ENCODE data around the gene SPACA1.

SPACA1 gene

GRCh38 chr6:88024696-88025095, 22.9 kb upstream of the SPACA1 start:
- WGBS, 2 experiments, result 90% methylated on average over 2 of the region's 2 CpGs
- H3K9me3 ChIP-seq (ENCODE audit: control insufficient read depth, low read length), result no peaks in the 10 kb centered on the region
- H3K36me3 ChIP-seq (ENCODE audit: control insufficient read depth, insufficient read depth, low read length), result no peaks in the 10 kb centered on the region
- no peaks in the 10 kb centered on the region for H3K27me3 ChIP-seq (ENCODE audit: control insufficient read depth, insufficient read depth, low read length, poor library complexity, severe bottlenecking)
- H3K27ac ChIP-seq (ENCODE audit: insufficient read depth, low read depth, low read length, poor library complexity, severe bottlenecking), result no peak overlapping the region
- H3K4me1 ChIP-seq (ENCODE audit: control insufficient read depth, insufficient read depth, low read length), result no peaks in the 10 kb centered on the region
- no peak overlapping the region for H3K4me3 ChIP-seq (ENCODE audit: insufficient read depth, low read depth, low read length)

DNA sequence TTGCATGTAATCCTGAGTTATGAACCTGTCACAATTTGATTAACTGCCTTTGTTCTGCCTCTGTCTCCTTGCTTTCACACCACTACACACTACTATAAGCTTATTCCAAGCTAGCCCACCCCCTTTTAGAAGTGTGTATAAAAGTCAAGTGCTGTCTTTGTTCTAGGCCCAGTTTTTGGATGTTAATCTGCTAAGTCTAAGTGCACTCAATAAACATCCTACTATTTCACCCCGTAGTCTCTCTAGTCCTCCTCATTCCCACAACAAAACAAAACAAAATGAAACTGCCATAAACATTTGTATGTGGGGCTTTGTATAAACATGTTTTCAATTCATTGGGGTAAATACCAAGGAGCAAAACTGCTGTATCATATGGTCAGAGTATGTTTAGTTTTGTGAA, 16.1 kb upstream of the SPACA1 start:
- no peaks in the 10 kb centered on the region for H3K4me1 ChIP-seq (ENCODE audit: control insufficient read depth, insufficient read depth, low read length)
- 67% methylated on average over 1 of the region's 1 CpG; no CpG with 5 or more reads in 1 of the 2 experiments for WGBS, 2 experiments
- H3K36me3 ChIP-seq (ENCODE audit: control insufficient read depth, insufficient read depth, low read length), result no peaks in the 10 kb centered on the region
- H3K9me3 ChIP-seq (ENCODE audit: control insufficient read depth, low read length), result peaks cover 2% of the 10 kb centered on the region
- no peaks in the 10 kb centered on the region for H3K27me3 ChIP-seq (ENCODE audit: control insufficient read depth, insufficient read depth, low read length, poor library complexity, severe bottlenecking)
- H3K27ac ChIP-seq (ENCODE audit: insufficient read depth, low read depth, low read length, poor library complexity, severe bottlenecking), result no peak overlapping the region
- H3K4me3 ChIP-seq (ENCODE audit: insufficient read depth, low read depth, low read length), result no peak overlapping the region

GRCh38 chr6:88044530-88044929, 3.1 kb upstream of the SPACA1 start:
- no peak overlapping the region for H3K4me3 ChIP-seq (ENCODE audit: insufficient read depth, low read depth, low read length)

GRCh38 chr6:88045521-88046136, 2.0 kb upstream of the SPACA1 start:
- WGBS, 2 experiments, result 81 to 90% methylated on average over 1 of the region's 1 CpG
- Histone ChIP-seq H3K27me3 (ENCODE audit: control insufficient read depth, insufficient read depth, low read length, poor library complexity, severe bottlenecking) (no peaks in the 10 kb centered on the region), H3K36me3 (ENCODE audit: control insufficient read depth, insufficient read depth, low read length) (no peaks in the 10 kb centered on the region), H3K9me3 (ENCODE audit: control insufficient read depth, low read length) (no peaks in the 10 kb centered on the region), H3K27ac (ENCODE audit: insufficient read depth, low read depth, low read length, poor library complexity, severe bottlenecking) (no peak overlapping the region), H3K4me1 (ENCODE audit: control insufficient read depth, insufficient read depth, low read length) (no peaks in the 10 kb centered on the region), H3K4me3 (ENCODE audit: insufficient read depth, low read depth, low read length) (no peak overlapping the region)

More at GRCh38 chr6:88044530-88044929, 3.1 kb upstream of the SPACA1 start:
- no peaks in the 10 kb centered on the region for H3K9me3 ChIP-seq (ENCODE audit: control insufficient read depth, low read length)
- H3K4me1 ChIP-seq (ENCODE audit: control insufficient read depth, insufficient read depth, low read length), result no peaks in the 10 kb centered on the region
- no peaks in the 10 kb centered on the region for H3K36me3 ChIP-seq (ENCODE audit: control insufficient read depth, insufficient read depth, low read length)
- H3K27me3 ChIP-seq (ENCODE audit: control insufficient read depth, insufficient read depth, low read length, poor library complexity, severe bottlenecking), result no peaks in the 10 kb centered on the region
- no peak overlapping the region for H3K27ac ChIP-seq (ENCODE audit: insufficient read depth, low read depth, low read length, poor library complexity, severe bottlenecking)

GRCh38 chr6:88048578-88048977, 937 bp downstream of the SPACA1 start:
- Histone ChIP-seq H3K27ac (ENCODE audit: insufficient read depth, low read depth, low read length, poor library complexity, severe bottlenecking) (no peak overlapping the region), H3K9me3 (ENCODE audit: control insufficient read depth, low read length) (no peaks in the 10 kb centered on the region), H3K36me3 (ENCODE audit: control insufficient read depth, insufficient read depth, low read length) (no peaks in the 10 kb centered on the region), H3K27me3 (ENCODE audit: control insufficient read depth, insufficient read depth, low read length, poor library complexity, severe bottlenecking) (no peaks in the 10 kb centered on the region), H3K4me1 (ENCODE audit: control insufficient read depth, insufficient read depth, low read length) (no peaks in the 10 kb centered on the region), H3K4me3 (ENCODE audit: insufficient read depth, low read depth, low read length) (no peak overlapping the region)
- WGBS, 2 experiments, result 94 to 97% methylated on average over 3 of the region's 3 CpGs

DNA sequence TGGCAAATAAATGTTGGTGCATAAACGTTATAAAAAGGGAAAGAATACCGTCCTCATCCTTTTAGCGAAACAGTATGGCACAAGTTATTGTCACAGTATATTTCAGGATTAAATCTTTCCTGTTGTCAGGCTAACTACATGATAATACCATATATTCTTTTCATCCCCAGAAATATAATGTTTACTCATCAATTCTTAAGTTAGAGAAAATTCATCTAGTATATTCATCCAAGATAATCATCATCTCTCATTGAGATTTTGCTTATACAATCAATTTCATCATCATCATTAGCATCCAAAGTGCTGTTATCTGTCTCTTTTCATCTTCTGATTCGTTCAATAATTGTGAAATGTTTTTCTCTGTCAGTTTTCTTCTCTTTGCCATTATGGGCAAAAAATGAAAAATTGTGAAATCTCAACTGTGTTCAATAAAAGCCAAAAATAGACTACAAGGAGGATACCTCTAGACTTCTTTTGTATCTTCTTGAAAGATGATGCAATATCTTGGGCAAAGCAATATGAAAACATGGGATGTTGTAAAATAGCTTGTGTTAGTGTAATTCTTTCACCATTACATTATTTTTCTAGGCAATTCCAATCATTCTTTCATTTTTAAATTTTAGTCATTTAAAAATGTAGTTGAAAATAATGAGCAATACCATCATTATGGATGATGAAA, 2.6 kb downstream of the SPACA1 start:
- no peaks in the 10 kb centered on the region for H3K36me3 ChIP-seq (ENCODE audit: control insufficient read depth, insufficient read depth, low read length)
- no peak overlapping the region for H3K27ac ChIP-seq (ENCODE audit: insufficient read depth, low read depth, low read length, poor library complexity, severe bottlenecking)
- no peaks in the 10 kb centered on the region for H3K4me1 ChIP-seq (ENCODE audit: control insufficient read depth, insufficient read depth, low read length)
- no peaks in the 10 kb centered on the region for H3K27me3 ChIP-seq (ENCODE audit: control insufficient read depth, insufficient read depth, low read length, poor library complexity, severe bottlenecking)
- 94% methylated on average over 4 of the region's 4 CpGs for WGBS, 2 experiments
- no peaks in the 10 kb centered on the region for H3K9me3 ChIP-seq (ENCODE audit: control insufficient read depth, low read length)
- H3K4me3 ChIP-seq (ENCODE audit: insufficient read depth, low read depth, low read length), result no peak overlapping the region

DNA sequence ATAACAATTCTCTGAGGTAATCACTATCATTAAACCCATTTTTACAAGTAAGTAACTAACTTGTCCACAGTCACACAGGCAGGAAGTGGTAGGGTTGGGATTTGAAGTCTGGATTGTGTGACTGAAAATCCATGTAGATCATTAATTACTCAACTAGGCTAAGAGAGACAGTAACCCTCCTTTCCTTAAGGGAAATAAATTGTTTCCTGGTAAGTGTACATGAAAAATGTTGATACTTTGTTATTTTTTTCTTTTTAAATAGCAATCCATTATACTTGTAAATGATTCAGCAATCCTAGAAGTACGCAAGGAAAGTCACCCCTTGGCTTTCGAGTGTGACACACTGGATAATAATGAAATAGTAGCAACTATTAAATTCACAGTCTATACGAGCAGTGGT, 11.6 kb downstream of the SPACA1 start:
- Histone ChIP-seq H3K36me3 (ENCODE audit: control insufficient read depth, insufficient read depth, low read length) (no peaks in the 10 kb centered on the region), H3K9me3 (ENCODE audit: control insufficient read depth, low read length) (no peaks in the 10 kb centered on the region), H3K4me1 (ENCODE audit: control insufficient read depth, insufficient read depth, low read length) (no peaks in the 10 kb centered on the region), H3K27ac (ENCODE audit: insufficient read depth, low read depth, low read length, poor library complexity, severe bottlenecking) (no peak overlapping the region), H3K4me3 (ENCODE audit: insufficient read depth, low read depth, low read length) (no peak overlapping the region), H3K27me3 (ENCODE audit: control insufficient read depth, insufficient read depth, low read length, poor library complexity, severe bottlenecking) (no peaks in the 10 kb centered on the region)
- 91 to 98% methylated on average over 3 of the region's 3 CpGs for WGBS, 2 experiments

GRCh38 chr6:88062376-88062775, 14.7 kb downstream of the SPACA1 start:
- Histone ChIP-seq H3K36me3 (ENCODE audit: control insufficient read depth, insufficient read depth, low read length) (no peaks in the 10 kb centered on the region), H3K27me3 (ENCODE audit: control insufficient read depth, insufficient read depth, low read length, poor library complexity, severe bottlenecking) (no peaks in the 10 kb centered on the region)
- WGBS, 2 experiments, result 93 to 100% methylated on average over 1 of the region's 1 CpG

GRCh38 chr6:88072462-88072861, 24.8 kb downstream of the SPACA1 start:
- 82% methylated on average over 1 of the region's 1 CpG; no CpG with 5 or more reads in 1 of the 2 experiments for WGBS, 2 experiments
- H3K27me3 ChIP-seq (ENCODE audit: control insufficient read depth, insufficient read depth, low read length, poor library complexity, severe bottlenecking), result no peaks in the 10 kb centered on the region
- no peak overlapping the region for H3K27ac ChIP-seq (ENCODE audit: insufficient read depth, low read depth, low read length, poor library complexity, severe bottlenecking)
- H3K36me3 ChIP-seq (ENCODE audit: control insufficient read depth, insufficient read depth, low read length), result no peaks in the 10 kb centered on the region
- no peaks in the 10 kb centered on the region for H3K4me1 ChIP-seq (ENCODE audit: control insufficient read depth, insufficient read depth, low read length)
- no peak overlapping the region for H3K4me3 ChIP-seq (ENCODE audit: insufficient read depth, low read depth, low read length)
- no peaks in the 10 kb centered on the region for H3K9me3 ChIP-seq (ENCODE audit: control insufficient read depth, low read length)

More at GRCh38 chr6:88062376-88062775, 14.7 kb downstream of the SPACA1 start:
- H3K9me3 ChIP-seq (ENCODE audit: control insufficient read depth, low read length), result no peaks in the 10 kb centered on the region
- no peak overlapping the region for H3K27ac ChIP-seq (ENCODE audit: insufficient read depth, low read depth, low read length, poor library complexity, severe bottlenecking)
- H3K4me3 ChIP-seq (ENCODE audit: insufficient read depth, low read depth, low read length), result no peak overlapping the region
- H3K4me1 ChIP-seq (ENCODE audit: control insufficient read depth, insufficient read depth, low read length), result no peaks in the 10 kb centered on the region

DNA sequence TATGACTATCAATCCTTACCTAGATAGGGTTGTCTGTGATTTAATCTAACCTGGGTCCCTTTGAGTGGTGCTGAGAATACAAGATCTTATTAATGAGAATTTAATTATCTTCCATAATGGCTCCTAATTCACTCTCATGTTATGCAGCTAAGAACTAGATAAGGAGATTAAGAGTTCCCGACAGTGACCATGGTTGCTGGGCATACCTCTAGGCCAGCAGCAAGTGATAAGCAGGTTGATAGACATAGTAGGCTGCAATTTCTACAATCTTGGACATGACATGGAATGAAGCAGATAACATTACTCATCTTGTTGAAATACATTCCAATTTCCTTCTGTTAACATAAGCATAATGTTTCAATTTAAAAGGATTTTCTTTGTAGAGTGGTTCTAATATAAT, 27.1 kb downstream of the SPACA1 start:
- no peak overlapping the region for H3K4me3 ChIP-seq (ENCODE audit: insufficient read depth, low read depth, low read length)
- H3K27ac ChIP-seq (ENCODE audit: insufficient read depth, low read depth, low read length, poor library complexity, severe bottlenecking), result no peak overlapping the region
- H3K27me3 ChIP-seq (ENCODE audit: control insufficient read depth, insufficient read depth, low read length, poor library complexity, severe bottlenecking), result no peaks in the 10 kb centered on the region
- H3K4me1 ChIP-seq (ENCODE audit: control insufficient read depth, insufficient read depth, low read length), result no peaks in the 10 kb centered on the region
- no peaks in the 10 kb centered on the region for H3K9me3 ChIP-seq (ENCODE audit: control insufficient read depth, low read length)
- WGBS, 2 experiments, result 100% methylated on average over 1 of the region's 1 CpG
- H3K36me3 ChIP-seq (ENCODE audit: control insufficient read depth, insufficient read depth, low read length), result no peaks in the 10 kb centered on the region
